OCI-LY7 (cell line): ENCODE results near the gene SIK3. TPM values are rescaled to one million over a fixed set of nuclear protein-coding genes. Genes with fewer than 3 reads are reported as not detected.

ENCODE experiments used
- BruUV-seq: library from RNA; stranded (reverse); fragments of 400-500 nt; replicated peaks from 2 replicates; lab custom pipeline; 2021; lab: Mats Ljungman, UMichigan
- CTCF ChIA-PET: fragments of 300-600 bp; sonication (Branson Sonifier 250); formaldehyde crosslinking; loops from one replicate; lab custom pipeline; 2022; ENCODE audit warnings: antibody characterized with exemption; ENCODE audit not compliant: unreplicated experiment; lab: Charles Lee
- POLR2A ChIA-PET: fragments of 300-600 bp; sonication (Branson Sonifier 250); formaldehyde crosslinking; loops from one replicate; lab custom pipeline; 2022; ENCODE audit warnings: antibody characterized with exemption; lab: Charles Lee
- DNase-seq: peaks from one replicate; pipeline ENCODE4 v3.0.0-alpha.2; 2015; ENCODE audit warnings: low spot score
- H2AFZ ChIP-seq: fragments of 200-600 bp; sonication (generic), shearing (Covaris generic); 2 replicates; pipeline ENCODE4 v1.6.1; 2014; ENCODE audit warnings: mild to moderate bottlenecking, antibody characterized with exemption, low read length, moderate library complexity
- H3K27ac ChIP-seq: fragments of 200-600 bp; sonication (generic); 2 replicates; pipeline ENCODE4 v1.5.1; 2014; ENCODE audit warnings: mixed run types, low read depth, mild to moderate bottlenecking, moderate library complexity, low read length, inconsistent platforms; ENCODE audit not compliant: poor library complexity, severe bottlenecking
- H3K36me3 ChIP-seq: fragments of 200-600 bp; sonication (generic); 2 replicates; pipeline ENCODE4 v1.6.1; 2014; ENCODE audit warnings: mild to moderate bottlenecking, antibody characterized with exemption, low read length, moderate library complexity, mixed read lengths; ENCODE audit not compliant: insufficient read depth
- H3K4me1 ChIP-seq: fragments of 200-600 bp; sonication (generic); 2 replicates; pipeline ENCODE4 v1.5.1; 2014; ENCODE audit warnings: mild to moderate bottlenecking, low read length; ENCODE audit not compliant: insufficient read depth, poor library complexity, severe bottlenecking
- H3K4me2 ChIP-seq: fragments of 200-600 bp; sonication (generic); 2 replicates; pipeline ENCODE4 v1.6.1; 2014; ENCODE audit warnings: mild to moderate bottlenecking, low read length
- H3K4me3 ChIP-seq: fragments of 200-600 bp; sonication (generic); 2 replicates; pipeline ENCODE4 v1.5.1; 2014; ENCODE audit warnings: mild to moderate bottlenecking, low read depth, low read length; ENCODE audit not compliant: poor library complexity, severe bottlenecking
- H3K79me2 ChIP-seq: fragments of 200-600 bp; sonication (generic); 2 replicates; pipeline ENCODE4 v1.6.1; 2016; ENCODE audit warnings: low read depth, mild to moderate bottlenecking, low read length, moderate library complexity, mixed read lengths; ENCODE audit not compliant: insufficient read depth
- H3K9me2 ChIP-seq: fragments of 200-600 bp; sonication (generic); 2 replicates; pipeline ENCODE4 v1.6.1; 2016; ENCODE audit warnings: mild to moderate bottlenecking, low read length, mixed read lengths; ENCODE audit not compliant: insufficient read depth
- H3K9me3 ChIP-seq: fragments of 200-600 bp; sonication (generic); 2 replicates; pipeline ENCODE4 v1.6.1; 2014; ENCODE audit warnings: mild to moderate bottlenecking, mixed run types, low read length, mixed read lengths
- H4K20me1 ChIP-seq: fragments of 200-600 bp; sonication (generic); 2 replicates; pipeline ENCODE4 v1.6.1; 2014; ENCODE audit warnings: mild to moderate bottlenecking, antibody characterized with exemption, low read length, moderate library complexity, mixed read lengths; ENCODE audit not compliant: insufficient read depth
- CTCF ChIP-seq: fragments of 200-600 bp; sonication (generic); conservative IDR thresholded peaks from 2 replicates; pipeline ENCODE4 v1.5.1; 2014; ENCODE audit warnings: mild to moderate bottlenecking, antibody characterized with exemption, low read length, moderate library complexity, mixed read lengths
- EZH2phosphoT487 ChIP-seq: fragments of 200-600 bp; sonication (generic); IDR thresholded peaks from 2 replicates; pipeline ENCODE4 v1.6.1; 2018; ENCODE audit warnings: low read depth, borderline replicate concordance, mild to moderate bottlenecking, mixed run types, antibody characterized with exemption, low read length, moderate library complexity, mixed read lengths
- intact Hi-C: fragments of 100-400 bp; cut with micrococcal nuclease; formaldehyde crosslinking; loops from one replicate; pipeline ENCODE4 v1.10.0; 2022; ENCODE audit not compliant: unreplicated experiment
- total RNA-seq, 2 experiments: library from RNA; depleted of rRNA in 1 of 2; stranded (reverse); fragments of >200 nt in 1 of 2; shearing (Covaris generic) in 1 of 2; gene quantifications; 2 replicates each; pipeline ENCODE4 v1.2.3, GENCODE V29; 2014 to 2022

Gene SIK3
- total RNA-seq, 2 experiments from 2014 or later: 29.3 to 72.9 TPM

- no peak for TF ChIP-seq CTCF
- TF ChIP-seq EZH2phosphoT487: no peak
- Histone ChIP-seq H3K9me3 (no peaks in the 10 kb centered on the region; the same call in 1 of the 2 replicates), H3K79me2 (peaks cover 13% of the 10 kb centered on the region; the same call in 1 of the 2 replicates), H4K20me1 (no peaks in the 10 kb centered on the region), H3K36me3 (peaks cover 28% of the 10 kb centered on the region), H3K4me1 (peaks cover 25% of the 10 kb centered on the region), H2AFZ (no peak overlapping the region), H3K4me3 (no peak overlapping the region), H3K9me2 (no peaks in the 10 kb centered on the region), H3K27ac (no peak overlapping the region), H3K4me2 (no peak overlapping the region)
- no peak for DNase-seq
- CTCF ChIA-PET: no interaction called here
- POLR2A ChIA-PET: interaction anchor here (0.7 to 2.9 kb wide), 5 partner anchors 10 to 20 kb away, joined by 3 to 9 read pairs (median 4); no protein-coding TSS in a partner anchor
- intact Hi-C loops: no loop called here
- BruUV-seq: no TSS peak
These were observed 162.7 kb downstream of the SIK3 start for GRCh38 chr11:116935514-116935913.

- Histone ChIP-seq H2AFZ (no peak overlapping the region), H3K4me2 (no peak overlapping the region), H3K4me3 (no peak overlapping the region), H3K36me3 (peaks cover 28% of the 10 kb centered on the region), H3K4me1 (peaks cover 29% of the 10 kb centered on the region), H4K20me1 (no peaks in the 10 kb centered on the region), H3K27ac (no peak overlapping the region), H3K9me3 (no peaks in the 10 kb centered on the region; the same call in 1 of the 2 replicates), H3K9me2 (no peaks in the 10 kb centered on the region), H3K79me2 (peaks cover 18% of the 10 kb centered on the region; the same call in 1 of the 2 replicates)
- BruUV-seq: no TSS peak
- no peak for DNase-seq
- ChIA-PET POLR2A (interaction anchor here (0.6 to 2.9 kb wide), 5 partner anchors 10 to 31 kb away, joined by 3 to 9 read pairs (median 3); no protein-coding TSS in a partner anchor), CTCF (no interaction called here)
- TF ChIP-seq EZH2phosphoT487: no peak
- intact Hi-C loops: no loop called here
These were observed 163.1 kb downstream of the SIK3 start for GRCh38 chr11:116935089-116935488.

- intact Hi-C loops: no loop called here
- Histone ChIP-seq H4K20me1 (no peaks in the 10 kb centered on the region), H2AFZ (no peak overlapping the region), H3K9me2 (no peaks in the 10 kb centered on the region), H3K4me2 (no peak overlapping the region), H3K9me3 (no peaks in the 10 kb centered on the region; the same call in 1 of the 2 replicates), H3K27ac (no peak overlapping the region), H3K79me2 (peaks cover 29% of the 10 kb centered on the region; the same call in 1 of the 2 replicates), H3K4me1 (peaks cover 40% of the 10 kb centered on the region), H3K36me3 (peaks cover 28% of the 10 kb centered on the region), H3K4me3 (no peak overlapping the region)
- no peak for DNase-seq
- CTCF ChIA-PET: interaction anchor here (0.5 kb wide), 1 partner anchor 9 kb away, joined by 3 read pairs; no protein-coding TSS in a partner anchor
- TF ChIP-seq EZH2phosphoT487: no peak
- TF ChIP-seq CTCF: no peak
- POLR2A ChIA-PET: interaction anchor here (0.7 to 2.9 kb wide), 8 partner anchors 9 to 161 kb away, joined by 4 to 11 read pairs (median 4); no protein-coding TSS in a partner anchor
- BruUV-seq: no TSS peak
These were observed 164.3 kb downstream of the SIK3 start for GRCh38 chr11:116933961-116934360.
